Ishikawa (cell line): ENCODE results near the gene GRAMD1B.

Experiments
- CEBPB ChIP-seq: IDR thresholded peaks from 2 replicates; pipeline ENCODE4 v1.6.1; 2012
- EGR1 ChIP-seq: IDR thresholded peaks from 2 replicates; pipeline ENCODE4 v1.6.1; 2012
- EP300 ChIP-seq: IDR thresholded peaks from 2 replicates; pipeline ENCODE4 v1.6.1; 2012; ENCODE audit warnings: borderline replicate concordance
- FOXM1 ChIP-seq: IDR thresholded peaks from 2 replicates; pipeline ENCODE4 v1.6.1; 2012; ENCODE audit warnings: low read depth, borderline replicate concordance
- NFIC ChIP-seq: IDR thresholded peaks from 2 replicates; pipeline ENCODE4 v1.6.1; 2012
- REST ChIP-seq: IDR thresholded peaks from 2 replicates; pipeline ENCODE4 v1.6.1; 2012; ENCODE audit warnings: low read depth, mild to moderate bottlenecking
- TAF1 ChIP-seq: IDR thresholded peaks from 2 replicates; pipeline ENCODE4 v1.6.1; 2012; ENCODE audit warnings: low read depth, mild to moderate bottlenecking
- TCF12 ChIP-seq: IDR thresholded peaks from 2 replicates; pipeline ENCODE4 v1.6.1; 2012; ENCODE audit warnings: low read depth
- USF1 ChIP-seq: IDR thresholded peaks from 2 replicates; pipeline ENCODE4 v1.6.1; 2012
- YY1 ChIP-seq: IDR thresholded peaks from 2 replicates; pipeline ENCODE4 v1.6.1; 2012; ENCODE audit warnings: low read depth

GRCh38 chr11:123517559-123518364 lies 87.7 kb downstream of the GRAMD1B start:
- TF ChIP-seq REST (no peak), CEBPB (no peak), NFIC (no peak), EGR1 (no peak), TCF12 (no peak), EP300 (no peak), TAF1 (no peak), FOXM1 (no peak), YY1 (no peak), USF1 (no peak)
